GM18951 (cell line): ENCODE measurements around the gene MED27.

Experiments used
- POLR2A ChIP-seq: IDR thresholded peaks from 4 replicates; pipeline ENCODE4 v1.6.1; 2011; ENCODE audit warnings: mild to moderate bottlenecking; ENCODE audit not compliant: insufficient read length, insufficient read depth; ENCODE audit errors: extremely low read depth
- in situ Hi-C: fragments of 300-500 bp; cut with MboI; formaldehyde crosslinking; loops from one replicate; pipeline ENCODE4 v1.12.0; 2022; ENCODE audit warnings: low sequenced_read_pairs, mixed read lengths, inconsistent platforms; ENCODE audit not compliant: unreplicated experiment

Gene MED27

DNA sequence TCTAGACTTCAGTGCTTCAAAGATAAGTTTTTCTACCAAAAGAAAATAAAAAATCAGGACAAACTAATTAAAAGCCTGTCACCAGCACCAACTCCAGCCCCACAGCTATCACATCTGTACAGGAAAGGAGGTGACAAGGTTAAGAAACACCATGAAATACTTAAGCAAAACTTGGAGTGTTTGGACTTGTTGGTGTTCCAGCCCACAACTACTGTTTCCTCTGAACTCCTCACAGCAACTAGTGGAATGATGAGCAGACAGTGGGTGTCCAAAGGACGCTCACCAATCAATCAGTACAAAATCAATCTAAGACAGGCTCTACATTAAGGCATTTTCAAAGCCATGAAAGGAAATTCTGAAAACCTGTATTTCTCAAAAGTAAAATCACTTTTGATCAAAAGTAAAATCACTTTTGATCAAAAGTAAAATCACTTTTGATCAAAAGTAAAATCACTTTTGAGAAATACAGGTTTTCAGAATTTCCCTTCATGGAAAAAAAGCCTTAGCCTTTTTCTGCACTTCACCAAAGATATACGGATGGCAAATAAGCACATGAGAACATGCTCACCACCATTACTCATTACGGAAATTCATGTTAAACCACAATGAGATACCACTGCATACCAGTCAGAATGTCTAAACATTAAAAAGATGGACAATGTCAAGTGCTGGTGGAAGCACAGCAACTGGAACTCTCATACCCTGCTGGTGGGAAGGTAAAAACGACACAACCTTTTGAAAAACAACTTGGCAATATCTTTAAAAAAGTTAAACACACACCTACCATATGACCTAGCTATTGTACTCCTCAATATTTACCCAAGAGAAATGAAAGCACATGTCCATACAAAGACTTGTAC, 79.7 kb downstream of the MED27 start:
- no peak for TF ChIP-seq POLR2A
- in situ Hi-C loops: no loop called here

DNA sequence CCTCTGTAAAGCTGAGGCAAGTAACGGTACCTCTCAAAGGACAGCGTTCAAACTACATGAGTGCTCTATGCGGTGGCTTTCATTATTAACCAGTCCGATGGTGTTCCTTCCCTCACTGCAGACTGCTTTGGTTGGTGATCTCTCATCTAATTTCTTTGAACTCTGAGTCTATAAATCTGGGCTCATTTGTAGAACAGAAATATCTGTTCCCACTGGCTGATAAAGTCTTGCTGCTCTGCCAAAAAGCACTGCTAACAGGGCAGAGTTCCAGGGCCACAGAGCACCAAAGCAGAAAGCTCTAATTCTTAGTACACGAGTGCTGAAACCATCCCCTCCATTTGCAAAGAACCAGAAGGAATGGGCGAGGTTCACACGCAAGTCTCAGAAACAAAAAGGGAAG, 81.9 kb downstream of the MED27 start:
- no peak for TF ChIP-seq POLR2A
- in situ Hi-C loops: no loop called here

DNA sequence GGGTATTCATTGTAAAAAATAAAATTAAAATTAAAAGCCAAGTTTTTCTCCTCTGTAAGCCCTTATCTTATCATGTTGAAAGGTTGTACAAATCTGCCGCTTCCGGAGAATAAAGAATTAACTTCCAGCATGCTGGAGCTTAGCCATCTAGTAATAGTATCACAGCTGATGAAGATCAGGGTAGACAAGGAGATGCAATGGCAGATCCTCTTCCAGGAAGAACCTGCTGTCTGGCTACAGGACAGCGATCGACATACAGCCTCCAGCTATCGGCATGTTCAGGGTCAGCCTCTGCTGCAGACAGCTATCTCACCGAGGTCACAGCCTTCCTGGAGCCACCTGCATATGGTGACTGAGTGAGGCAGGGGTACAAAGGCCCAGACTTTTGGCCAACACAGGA, 82.6 kb downstream of the MED27 start:
- no peak for TF ChIP-seq POLR2A
- in situ Hi-C loops: no loop called here

DNA sequence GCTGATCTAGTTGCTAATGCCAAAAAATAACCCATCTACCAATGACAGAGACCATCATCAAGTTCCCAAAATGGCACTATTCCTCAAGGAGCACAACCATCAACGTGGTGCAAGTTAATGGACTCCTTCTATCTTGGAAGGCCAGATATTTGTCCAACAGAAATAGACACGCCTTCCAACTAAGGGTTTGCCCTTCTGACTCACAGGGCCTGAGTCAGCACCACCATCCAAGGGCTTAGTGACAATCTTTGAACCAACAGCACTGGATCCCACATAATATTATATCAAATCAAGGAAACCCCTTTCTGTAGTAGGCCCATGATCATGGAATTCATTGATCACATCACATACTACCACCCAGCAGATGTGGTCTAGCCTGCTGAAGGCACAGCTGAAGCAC, 84.3 kb downstream of the MED27 start:
- no peak for TF ChIP-seq POLR2A
- in situ Hi-C loops: no loop called here

DNA sequence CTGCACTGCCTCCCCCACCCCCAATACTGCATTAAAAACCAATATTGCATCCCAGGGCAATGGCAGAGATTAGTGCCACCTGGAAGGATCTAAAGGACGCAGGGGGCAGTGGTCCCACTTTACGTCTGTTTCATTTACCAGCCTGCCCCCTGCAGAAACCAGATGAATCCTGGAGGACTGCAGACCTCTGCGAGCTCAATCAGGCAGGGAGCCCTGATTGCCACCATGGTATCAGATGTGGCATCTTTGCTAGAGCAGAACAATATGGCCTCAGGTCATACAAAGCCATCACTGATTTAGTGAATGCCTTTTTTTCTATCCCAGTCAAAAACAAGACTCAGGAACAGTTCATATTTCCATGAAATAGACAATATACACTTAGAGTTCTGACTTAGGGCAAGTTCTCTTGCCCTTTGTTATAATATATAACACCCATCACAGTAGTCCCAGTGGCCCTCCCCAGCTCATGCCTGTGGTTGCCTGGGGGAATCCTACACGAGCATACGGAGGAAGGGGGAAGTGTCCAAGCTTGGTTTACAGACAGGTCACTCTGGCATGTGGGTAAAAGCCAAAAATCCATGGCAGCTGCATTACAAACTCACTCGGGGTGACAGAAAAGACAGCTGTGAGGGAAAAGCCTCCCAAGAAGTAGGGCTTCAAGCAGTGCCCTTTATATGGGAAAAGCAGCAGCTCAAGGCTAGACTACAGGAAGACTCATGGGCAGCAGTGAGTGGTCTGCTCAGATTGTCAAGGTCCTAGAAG, 85.1 kb downstream of the MED27 start:
- in situ Hi-C loops: no loop called here
- TF ChIP-seq POLR2A: no peak

DNA sequence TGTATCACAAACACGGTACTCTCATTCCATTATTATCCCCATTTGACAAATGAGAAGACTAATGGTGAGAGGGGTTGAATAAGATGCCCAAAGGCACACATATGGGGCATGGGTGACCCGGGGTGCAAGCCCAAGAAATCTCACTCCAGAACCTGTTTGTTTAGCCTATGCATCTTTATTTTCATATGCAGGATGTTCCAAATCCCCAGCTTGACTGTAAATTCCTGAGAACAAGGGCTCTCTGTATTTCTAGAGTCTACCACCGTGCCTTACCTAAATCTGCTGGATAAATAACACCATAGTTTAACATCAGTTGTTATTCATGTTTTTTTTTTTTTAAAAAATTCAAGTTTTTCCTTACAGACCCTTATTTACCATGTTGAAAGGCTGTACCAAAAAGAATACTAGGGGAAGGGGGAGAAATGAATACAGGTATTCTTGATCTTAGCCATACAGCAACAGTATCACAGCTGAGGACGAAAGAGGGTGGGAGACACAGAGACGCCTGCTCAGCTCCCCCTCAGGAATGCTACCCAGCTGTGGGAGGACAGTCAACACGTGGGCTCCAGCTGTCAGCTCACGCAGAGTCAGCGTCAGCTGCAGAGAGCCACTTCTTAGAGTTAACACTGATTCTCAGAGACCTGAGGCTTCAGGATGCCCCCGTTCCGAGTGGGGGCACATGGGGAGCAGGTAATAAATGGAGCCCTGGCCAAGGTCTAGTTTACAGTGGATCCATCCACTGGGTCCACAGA, 86.6 kb downstream of the MED27 start:
- in situ Hi-C loops: no loop called here
- TF ChIP-seq POLR2A: no peak

DNA sequence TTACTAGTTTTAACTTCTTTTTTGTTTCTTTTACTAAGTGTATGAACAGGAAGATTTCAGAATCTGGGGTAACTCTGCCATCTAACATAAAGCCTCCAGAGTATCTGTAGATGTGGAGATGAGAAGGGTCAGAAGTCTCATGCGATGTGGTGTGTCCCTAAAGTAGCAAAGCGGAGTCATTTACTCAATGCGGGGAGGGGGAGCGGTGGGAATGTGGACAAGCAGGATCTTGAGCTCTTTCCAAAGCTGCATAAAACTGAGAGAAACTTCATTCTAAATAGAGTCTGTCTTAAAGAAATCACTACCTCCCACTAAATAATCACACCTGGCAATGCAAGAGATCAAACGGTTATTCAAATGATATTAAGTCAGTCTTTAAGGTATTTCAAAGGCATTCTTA, 92.4 kb downstream of the MED27 start:
- no peak for TF ChIP-seq POLR2A
- in situ Hi-C loops: no loop called here

DNA sequence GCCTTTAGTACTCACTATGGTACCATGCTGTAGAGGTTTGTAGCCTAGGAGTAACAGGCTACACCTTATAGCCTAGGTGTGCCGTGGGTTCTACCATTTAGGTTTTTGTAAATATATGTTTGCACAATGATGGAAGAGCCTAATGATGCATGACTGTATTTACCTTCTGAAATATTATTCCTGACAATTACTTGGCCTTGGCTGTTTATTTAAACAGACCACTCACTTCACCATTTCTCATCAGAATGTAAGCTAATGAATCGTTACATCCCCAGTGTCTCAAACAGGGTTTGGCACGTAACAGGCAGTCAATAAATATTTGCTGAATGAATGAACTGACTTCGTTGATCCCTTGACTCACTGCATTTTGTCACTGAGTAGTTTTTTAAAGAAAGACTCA, 93.1 kb downstream of the MED27 start:
- no peak for TF ChIP-seq POLR2A
- in situ Hi-C loops: no loop called here

DNA sequence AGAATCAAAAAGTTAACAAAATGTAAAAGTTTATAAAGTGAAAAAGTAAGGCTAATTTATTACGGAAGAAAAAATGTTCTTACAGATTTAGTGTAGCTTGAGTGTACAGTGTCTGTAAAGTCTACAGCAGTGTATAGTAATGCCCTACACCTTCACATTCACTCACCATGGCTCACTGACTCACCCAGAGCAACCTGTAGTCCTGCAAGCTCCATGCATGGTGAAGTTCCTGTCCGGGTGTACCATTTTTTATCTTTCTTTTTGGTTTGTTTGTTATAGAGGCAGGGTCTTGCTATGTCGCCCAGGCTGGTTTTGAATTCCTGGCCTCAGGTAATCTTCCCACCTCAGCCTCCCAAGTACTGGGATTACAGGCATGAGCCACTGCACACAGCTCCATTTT, 93.6 kb downstream of the MED27 start:
- TF ChIP-seq POLR2A: no peak
- in situ Hi-C loops: no loop called here

DNA sequence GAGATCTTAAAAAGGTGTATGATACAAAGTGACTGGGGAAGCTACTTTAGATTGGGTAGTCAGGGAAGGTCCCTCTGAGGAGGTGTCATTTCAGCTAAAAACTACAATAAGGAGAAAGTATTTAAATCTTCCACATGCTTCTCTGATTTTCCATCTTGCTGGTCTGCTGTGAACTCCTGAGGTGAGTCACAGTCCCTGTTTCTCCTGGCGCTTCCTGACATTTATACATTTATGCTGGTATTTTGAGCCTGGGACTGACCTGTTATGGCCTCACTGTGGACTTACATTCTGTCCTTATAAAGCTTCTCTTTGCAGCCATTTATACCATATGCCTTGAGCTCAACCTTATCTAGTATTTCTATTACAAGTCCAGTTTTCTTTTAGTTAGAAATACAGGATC, 95.1 kb downstream of the MED27 start:
- in situ Hi-C loops: no loop called here
- TF ChIP-seq POLR2A: no peak

DNA sequence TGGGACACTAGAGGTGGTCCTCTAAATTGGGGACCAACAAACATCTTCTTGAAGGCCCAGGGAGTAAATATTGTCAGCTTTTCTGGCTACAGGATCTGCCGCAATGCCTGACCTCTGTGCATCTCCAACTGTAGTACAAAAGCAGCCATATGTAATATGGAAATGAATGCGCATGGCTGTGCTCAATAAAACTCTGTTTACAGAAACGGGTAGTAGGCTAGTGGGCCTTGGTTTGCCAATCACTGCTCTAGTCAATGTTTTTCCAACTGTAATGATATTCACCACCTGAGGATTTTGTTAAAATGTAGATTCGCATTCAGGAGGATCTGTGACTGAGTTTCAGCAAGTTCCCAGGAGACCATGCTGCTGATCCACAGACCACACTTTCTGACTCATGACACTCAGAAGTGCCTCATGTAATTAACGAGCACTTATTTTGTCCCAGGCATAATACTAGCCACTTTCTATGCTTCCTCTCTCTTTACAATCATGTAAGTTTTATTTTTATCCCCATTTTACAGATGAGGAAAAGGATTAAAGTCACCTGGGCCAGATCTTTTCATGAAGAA, 96.9 kb downstream of the MED27 start:
- TF ChIP-seq POLR2A: no peak
- in situ Hi-C loops: no loop called here

DNA sequence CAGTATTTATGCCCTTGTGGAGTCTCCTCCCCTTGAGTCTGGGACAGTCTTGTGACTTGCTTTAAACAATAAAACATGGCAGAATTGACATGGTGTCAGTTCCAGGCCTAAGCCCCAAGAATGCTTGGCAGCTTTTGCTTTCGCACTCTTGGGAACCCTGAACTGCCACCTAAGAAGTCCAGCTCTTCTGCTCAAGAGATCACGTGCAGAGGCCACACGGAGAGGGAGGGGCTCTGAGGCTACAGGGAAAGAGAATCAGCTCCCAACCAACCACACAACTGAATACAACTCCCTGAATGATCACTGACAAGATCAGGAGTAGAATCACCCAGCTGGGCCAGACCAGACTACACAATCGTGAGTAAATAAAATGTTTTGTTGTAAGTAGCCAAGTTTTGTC, 97.6 kb downstream of the MED27 start:
- in situ Hi-C loops: no loop called here

More for the DNA sequence above, 97.6 kb downstream of the MED27 start:
- no peak for TF ChIP-seq POLR2A
